ENCODE measurements around the gene GRM4. TPM values are rescaled to one million over a fixed set of nuclear protein-coding genes. Genes with fewer than 3 reads are reported as not detected.

Gene GRM4
- total and polyA plus RNA-seq, 2 donors from 2014 or later = not detected

DNA sequence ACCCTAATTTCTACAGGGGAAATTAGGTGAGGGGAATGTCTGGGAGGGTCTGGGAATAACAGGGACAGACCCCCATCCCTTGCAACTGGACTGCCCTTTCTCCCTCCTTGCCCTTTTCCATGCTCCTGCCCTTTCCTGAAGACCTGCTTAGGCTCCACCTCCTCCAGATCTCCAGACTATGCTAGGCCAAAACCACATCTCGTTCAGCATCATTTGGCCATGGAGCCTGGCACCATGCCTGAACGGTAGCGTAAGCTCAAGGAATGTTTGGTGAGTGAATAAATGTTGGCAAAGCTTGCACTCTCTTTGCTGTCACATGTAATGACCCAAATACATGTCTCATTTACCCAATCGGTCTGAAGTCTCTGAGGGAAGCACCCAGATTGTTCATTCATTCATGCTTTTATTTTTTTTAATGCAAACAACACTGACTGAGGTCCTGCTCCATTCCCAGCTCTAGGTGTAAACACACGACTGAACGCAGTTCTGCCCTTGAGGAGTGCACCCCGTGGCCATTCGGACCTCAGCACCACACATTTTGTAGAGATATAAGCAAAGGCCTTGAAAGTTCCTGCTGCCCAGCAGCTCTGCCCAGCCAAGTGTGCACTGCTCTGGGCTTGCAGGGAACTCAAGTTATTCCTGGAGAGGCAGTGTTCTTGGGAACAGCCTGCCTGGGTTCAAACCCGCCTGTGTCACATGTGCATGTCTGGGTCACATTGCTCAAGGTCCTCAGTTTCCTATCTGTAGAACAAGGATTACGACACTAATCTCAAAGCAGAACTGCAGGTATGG, 1.1 kb upstream of the GRM4 start:
- peaks cover 19% of the 10 kb centered on the region for H3K27me3 ChIP-seq (ENCODE audit: control insufficient read depth, insufficient read depth, low read length)
- FAIRE-seq = no peak
- intact Hi-C loops (cut with DNase I) = no loop called here

DNA sequence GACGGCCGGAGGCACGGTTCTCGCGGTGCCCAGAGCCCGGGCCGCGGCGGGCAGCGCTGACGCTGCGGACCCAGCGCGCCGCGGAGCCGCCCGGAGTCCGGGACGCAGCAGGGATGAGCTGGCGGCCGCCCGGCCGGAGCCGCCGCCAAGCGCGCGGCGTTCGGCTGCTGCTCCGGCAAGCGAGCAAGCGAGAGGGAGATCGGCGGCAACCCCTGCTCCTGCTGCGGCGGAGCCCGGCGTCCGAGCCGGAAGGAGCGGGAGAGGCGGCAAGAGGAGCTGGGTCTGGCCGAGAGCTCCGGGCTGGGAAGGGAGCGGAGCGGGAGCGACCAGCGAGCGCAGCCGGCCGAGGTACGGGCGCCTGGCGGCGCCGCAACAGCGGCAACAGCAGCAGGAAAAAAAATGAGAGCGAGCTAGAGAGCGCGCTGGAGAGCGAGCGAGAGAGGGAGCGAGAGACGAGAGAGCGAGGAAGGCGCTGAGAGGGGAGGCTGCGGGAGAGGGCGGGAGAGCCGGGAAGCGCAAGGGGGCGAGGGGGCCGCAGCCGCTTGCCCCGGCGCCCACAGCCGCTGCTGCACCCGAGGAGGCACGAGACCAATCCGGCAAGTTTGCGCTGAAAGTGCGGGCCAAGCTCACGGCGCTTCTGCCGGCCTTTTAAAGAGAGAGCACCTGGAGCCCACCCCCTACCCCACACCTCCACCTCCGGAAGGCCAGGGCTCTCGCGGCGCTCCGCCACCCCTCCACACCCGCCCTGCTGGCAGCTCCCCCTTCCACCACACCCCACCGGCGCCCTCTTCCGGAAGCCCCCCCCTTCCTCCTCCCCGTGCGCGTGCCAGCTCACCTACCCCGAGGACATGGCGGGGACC, 496 bp downstream of the GRM4 start:
- Histone ChIP-seq H3K9me3 (ENCODE audit: control insufficient read depth in 2 of 3, insufficient read depth in 1 of 3, low read length in 3 of 3) (no peaks in the 10 kb centered on the region), H3K9ac (ENCODE audit: low read length in 3 of 3) (no peak overlapping the region), H3K27ac (ENCODE audit: low read depth in 2 of 2, low read length in 2 of 2) (no peak overlapping the region), H3K4me3 (ENCODE audit: low read length in 3 of 3) (no peak overlapping the region), H3K27me3 (ENCODE audit: control insufficient read depth, insufficient read depth, low read length) (peaks cover 19% of the 10 kb centered on the region), H3K36me3 (ENCODE audit: control insufficient read depth in 2 of 3, insufficient read depth in 3 of 3, low read length in 3 of 3) (no peaks in the 10 kb centered on the region), H3K4me1 (ENCODE audit: control insufficient read depth in 2 of 3, insufficient read depth in 2 of 3, low read depth in 1 of 3, low read length in 3 of 3) (peaks cover 0 to 14% (median 0%) of the 10 kb centered on the region in 3 donors)
- DNase-seq (peak; percentile 54 to 86 (median 70)), FAIRE-seq (no peak)
- TF ChIP-seq, protein P1, sequence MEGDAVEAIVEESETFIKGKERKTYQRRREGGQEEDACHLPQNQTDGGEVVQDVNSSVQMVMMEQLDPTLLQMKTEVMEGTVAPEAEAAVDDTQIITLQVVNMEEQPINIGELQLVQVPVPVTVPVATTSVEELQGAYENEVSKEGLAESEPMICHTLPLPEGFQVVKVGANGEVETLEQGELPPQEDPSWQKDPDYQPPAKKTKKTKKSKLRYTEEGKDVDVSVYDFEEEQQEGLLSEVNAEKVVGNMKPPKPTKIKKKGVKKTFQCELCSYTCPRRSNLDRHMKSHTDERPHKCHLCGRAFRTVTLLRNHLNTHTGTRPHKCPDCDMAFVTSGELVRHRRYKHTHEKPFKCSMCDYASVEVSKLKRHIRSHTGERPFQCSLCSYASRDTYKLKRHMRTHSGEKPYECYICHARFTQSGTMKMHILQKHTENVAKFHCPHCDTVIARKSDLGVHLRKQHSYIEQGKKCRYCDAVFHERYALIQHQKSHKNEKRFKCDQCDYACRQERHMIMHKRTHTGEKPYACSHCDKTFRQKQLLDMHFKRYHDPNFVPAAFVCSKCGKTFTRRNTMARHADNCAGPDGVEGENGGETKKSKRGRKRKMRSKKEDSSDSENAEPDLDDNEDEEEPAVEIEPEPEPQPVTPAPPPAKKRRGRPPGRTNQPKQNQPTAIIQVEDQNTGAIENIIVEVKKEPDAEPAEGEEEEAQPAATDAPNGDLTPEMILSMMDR (IDR thresholded peaks at IDR 0.05; ENCODE audit: borderline replicate concordance, extremely low read depth, insufficient read depth) = no peak
- intact Hi-C loops (cut with DNase I) = no loop called here

More for the DNA sequence above, 1.1 kb upstream of the GRM4 start:
- no peak overlapping the region for H3K4me3 ChIP-seq (ENCODE audit: low read length in 3 of 3)
- peak in 2 of 5 donors; percentile 24 to 25 for DNase-seq
- TF ChIP-seq, protein P1 (IDR thresholded peaks at IDR 0.05; ENCODE audit: borderline replicate concordance, extremely low read depth, insufficient read depth) = no peak
- H3K36me3 ChIP-seq (ENCODE audit: control insufficient read depth in 2 of 3, insufficient read depth in 3 of 3, low read length in 3 of 3) = no peaks in the 10 kb centered on the region
- H3K27ac ChIP-seq (ENCODE audit: low read depth in 2 of 2, low read length in 2 of 2) = no peak overlapping the region
- peaks cover 0 to 14% (median 0%) of the 10 kb centered on the region in 3 donors for H3K4me1 ChIP-seq (ENCODE audit: control insufficient read depth in 2 of 3, insufficient read depth in 2 of 3, low read depth in 1 of 3, low read length in 3 of 3)
- H3K9me3 ChIP-seq (ENCODE audit: control insufficient read depth in 2 of 3, insufficient read depth in 1 of 3, low read length in 3 of 3) = no peaks in the 10 kb centered on the region
- no peak overlapping the region for H3K9ac ChIP-seq (ENCODE audit: low read length in 3 of 3)

DNA sequence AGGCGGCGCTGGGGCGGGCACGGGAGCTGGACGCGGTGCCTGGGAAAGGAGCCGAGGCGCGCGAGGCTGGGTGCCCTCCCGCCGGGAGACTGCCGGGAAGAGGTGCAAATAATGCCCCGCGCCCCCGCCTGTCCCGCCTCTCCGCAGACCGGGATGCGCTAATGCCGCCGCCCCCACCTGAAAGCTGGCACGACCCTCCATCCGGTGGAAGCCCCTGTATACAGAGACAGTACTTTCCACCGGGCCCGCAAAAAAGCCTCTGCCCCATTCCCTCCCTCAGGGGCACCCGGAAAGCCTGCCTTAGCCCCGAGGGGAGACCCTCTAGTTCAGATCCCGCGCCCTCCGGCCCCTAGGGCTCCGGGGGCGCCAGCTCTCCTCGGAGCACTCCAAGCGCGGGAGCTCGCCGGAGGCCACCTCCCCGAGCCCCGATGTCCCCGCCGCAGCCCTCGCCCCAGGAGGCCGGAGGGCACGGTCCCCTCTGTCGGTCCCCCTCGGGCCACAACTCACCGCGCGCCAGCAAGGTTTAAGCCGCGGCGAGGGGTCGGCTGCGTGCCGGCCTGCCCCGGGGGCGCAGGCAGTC, 1.2 kb downstream of the GRM4 start:
- Histone ChIP-seq H3K9me3 (ENCODE audit: control insufficient read depth in 2 of 3, insufficient read depth in 1 of 3, low read length in 3 of 3) (no peaks in the 10 kb centered on the region), H3K9ac (ENCODE audit: low read length in 3 of 3) (no peak overlapping the region), H3K4me1 (ENCODE audit: control insufficient read depth in 2 of 3, insufficient read depth in 2 of 3, low read depth in 1 of 3, low read length in 3 of 3) (peaks cover 0 to 14% (median 0%) of the 10 kb centered on the region in 3 donors), H3K36me3 (ENCODE audit: control insufficient read depth in 2 of 3, insufficient read depth in 3 of 3, low read length in 3 of 3) (no peaks in the 10 kb centered on the region), H3K4me3 (ENCODE audit: low read length in 3 of 3) (no peak overlapping the region), H3K27ac (ENCODE audit: low read depth in 2 of 2, low read length in 2 of 2) (no peak overlapping the region), H3K27me3 (ENCODE audit: control insufficient read depth, insufficient read depth, low read length) (peaks cover 19% of the 10 kb centered on the region)
- TF ChIP-seq, protein P1 (IDR thresholded peaks at IDR 0.05; ENCODE audit: borderline replicate concordance, extremely low read depth, insufficient read depth) = no peak
- peak in 1 of 5 donors; percentile 74 for DNase-seq
- no peak for FAIRE-seq
- intact Hi-C loops (cut with DNase I) = no loop called here
